CD4-positive, alpha-beta T cell treated with Interferon gamma for 1 hour (primary cell): ENCODE results near the gene CFAP20DC.
"Not testable (repeated sequence)": the region's sequence is repeated elsewhere in the genome, so short reads cannot be mapped to it uniquely, and the experiment has no call there.

Experiments used
- DNase-seq: peaks from one replicate; pipeline ENCODE4 v3.0.0-alpha.2; 2020

The CFAP20DC gene

DNA sequence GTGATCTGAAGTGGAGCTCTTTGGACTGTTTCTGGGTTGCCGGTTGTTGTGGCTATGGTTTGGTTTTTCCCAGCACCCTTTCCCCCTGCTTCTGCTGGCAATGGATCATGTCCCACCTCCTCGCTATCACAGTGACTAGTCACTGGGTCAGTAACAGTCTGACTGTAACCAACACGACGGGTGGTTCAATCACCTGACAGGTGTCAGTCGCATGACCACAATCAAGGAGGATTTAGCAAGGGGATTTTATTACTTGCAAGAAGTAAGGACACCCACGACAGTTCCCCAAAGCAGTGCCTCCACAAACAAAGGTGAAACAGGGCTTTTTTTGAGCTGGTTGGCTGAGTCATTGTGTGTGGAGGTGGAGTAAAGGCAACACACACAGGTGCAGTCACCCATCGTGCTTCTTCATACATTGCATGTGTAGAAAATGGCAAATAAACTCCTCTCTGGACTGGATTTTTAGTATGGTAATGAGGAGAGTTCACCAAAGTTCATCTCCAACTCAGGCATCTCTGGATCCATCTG, 324.4 kb downstream of the CFAP20DC start:
- DNase-seq = no peak

DNA sequence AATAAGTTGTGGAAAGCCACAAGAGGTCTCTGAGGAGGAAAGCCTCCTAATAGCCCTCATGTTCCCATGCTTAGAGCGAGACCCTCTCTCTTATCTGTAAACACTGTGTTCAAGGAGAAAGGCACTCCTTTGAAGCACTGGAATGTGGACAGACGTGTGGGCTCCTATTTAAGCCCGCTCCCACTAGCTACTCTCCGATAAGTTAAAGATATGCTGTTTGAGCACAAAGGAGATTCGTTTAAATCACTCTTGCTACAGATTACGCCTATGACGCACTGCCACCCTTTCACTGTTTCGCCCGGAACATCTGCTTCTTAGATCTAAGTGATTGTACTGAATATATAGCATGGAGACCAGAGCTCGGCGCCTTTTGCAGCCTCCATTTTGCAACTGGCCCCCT, 325.5 kb downstream of the CFAP20DC start:
- DNase-seq = no peak

DNA sequence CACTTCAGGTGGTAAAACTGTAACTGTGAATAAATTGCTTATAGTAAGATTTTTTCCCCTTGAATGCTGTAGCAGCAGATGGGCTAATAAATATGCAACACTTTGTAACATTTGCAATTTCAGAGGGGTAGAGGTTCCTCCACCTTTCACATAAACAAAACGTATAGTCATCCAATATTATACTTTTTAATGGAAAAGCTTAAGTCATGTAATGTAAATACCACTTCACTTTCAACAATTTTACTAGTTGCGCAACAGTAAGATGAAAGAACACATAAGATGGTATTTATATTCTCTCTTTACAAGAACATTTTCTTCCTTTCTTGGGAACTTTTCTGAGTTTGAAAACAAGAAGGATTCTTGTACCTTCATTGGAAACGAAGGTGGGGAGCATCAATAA, 326.7 kb downstream of the CFAP20DC start:
- DNase-seq = no peak

DNA sequence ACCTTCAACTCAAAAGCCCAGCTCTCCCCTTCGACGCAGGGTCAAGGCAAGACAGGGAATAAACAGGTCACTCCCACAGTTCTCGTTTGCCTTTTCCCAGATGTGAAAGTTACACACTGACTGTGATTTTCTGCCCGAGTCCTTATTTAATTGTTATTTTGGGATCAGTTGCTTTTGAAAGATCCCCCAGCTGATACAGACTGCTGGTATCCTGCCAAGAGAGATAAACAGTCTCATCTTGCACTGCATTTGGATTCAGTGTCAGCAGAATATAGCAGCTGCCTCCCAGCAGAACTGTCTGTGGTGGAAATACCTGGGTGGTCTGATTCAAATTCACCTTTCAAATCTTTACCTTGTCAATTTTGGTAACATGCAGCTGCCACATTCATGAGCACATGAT, 327.3 kb downstream of the CFAP20DC start:
- no peak for DNase-seq

DNA sequence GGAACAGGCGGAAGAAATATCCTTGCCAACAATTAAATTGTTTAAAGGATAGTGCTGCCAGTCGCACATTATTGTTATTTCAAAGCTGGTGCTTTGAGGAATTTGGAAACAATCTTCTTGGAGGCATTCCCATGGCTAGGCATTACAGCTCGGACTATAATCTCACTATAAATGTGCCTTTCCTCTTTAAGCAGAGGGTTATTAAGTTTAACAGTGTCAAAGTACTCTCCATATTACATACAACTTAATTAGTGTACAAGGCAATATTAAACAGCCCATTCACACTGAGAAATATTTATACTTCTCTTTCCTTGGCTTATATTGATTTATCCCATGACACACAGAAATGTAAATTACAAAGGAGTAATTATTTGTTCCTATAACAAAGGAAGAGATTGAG, 329.3 kb downstream of the CFAP20DC start:
- no peak for DNase-seq

DNA sequence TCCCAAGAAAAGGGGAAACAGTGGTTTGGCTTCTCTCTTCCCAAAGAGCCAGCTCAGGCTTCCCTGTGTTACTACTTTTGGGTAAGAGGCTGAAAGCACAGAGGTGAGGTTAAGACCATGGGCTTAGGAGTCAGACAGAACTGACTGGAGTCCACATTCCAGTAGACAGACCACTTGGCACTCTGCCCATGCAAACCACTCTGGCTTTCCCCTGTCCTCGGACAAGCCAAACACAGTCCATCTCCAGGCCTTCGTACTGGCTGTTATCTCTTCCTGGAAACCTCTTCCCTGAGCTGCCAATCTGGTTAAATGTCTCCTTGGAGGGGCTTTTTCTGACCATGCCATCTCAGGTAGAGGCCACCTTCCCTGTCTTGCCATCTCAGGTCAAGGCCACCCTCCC, 330.1 kb downstream of the CFAP20DC start:
- DNase-seq = no peak

DNA sequence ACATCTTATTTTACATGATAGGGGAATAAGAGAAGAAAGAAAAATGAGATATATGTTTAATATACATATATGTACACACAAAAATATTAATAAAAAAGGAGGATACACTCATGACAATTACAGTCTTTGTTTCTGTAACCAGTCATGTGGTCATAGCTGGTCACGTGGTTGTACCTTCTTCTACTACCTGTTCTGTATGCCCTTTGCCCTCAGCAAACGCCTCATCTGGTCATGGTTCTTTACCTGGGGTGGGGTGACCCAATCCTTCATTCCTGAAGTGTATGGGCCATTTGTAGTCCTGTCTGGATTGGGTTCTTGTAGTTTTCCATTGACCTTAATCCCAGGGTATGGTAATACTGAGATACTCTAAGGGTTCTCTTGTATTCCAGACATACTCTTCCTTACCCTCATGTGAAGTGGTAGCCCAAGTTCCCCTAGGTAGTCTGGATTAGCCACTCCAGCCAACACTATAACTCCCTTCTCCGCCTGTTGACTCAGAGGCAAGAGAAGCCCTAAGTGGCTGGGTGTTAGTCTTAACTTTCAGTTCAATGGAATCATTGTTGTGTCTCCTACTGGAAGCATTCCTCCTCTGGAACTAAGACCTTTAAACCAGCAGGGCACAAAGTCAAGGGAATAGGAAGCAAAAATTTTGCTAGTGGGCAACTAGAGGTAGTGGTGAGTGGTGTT, 336.0 kb downstream of the CFAP20DC start:
- DNase-seq = no peak

DNA sequence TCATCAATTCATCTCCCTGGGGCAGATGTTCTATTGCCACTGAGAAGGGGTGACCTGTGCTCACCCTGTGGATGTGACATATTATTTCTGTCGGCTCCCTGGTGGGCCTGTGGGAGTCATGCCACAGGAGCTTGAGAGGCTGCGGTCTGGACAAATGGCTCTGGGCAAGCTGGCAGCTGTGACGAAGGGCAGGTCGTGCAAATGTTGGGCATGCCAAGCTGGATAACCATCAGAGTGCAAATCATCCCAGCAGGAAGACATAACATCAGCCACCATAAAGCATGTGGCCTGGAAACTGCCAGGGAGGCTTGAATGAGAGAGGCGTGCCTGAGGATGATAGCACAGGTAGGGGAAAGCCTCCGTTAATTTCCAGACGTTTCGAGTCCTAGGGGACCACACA, 338.0 kb downstream of the CFAP20DC start:
- no peak for DNase-seq

DNA sequence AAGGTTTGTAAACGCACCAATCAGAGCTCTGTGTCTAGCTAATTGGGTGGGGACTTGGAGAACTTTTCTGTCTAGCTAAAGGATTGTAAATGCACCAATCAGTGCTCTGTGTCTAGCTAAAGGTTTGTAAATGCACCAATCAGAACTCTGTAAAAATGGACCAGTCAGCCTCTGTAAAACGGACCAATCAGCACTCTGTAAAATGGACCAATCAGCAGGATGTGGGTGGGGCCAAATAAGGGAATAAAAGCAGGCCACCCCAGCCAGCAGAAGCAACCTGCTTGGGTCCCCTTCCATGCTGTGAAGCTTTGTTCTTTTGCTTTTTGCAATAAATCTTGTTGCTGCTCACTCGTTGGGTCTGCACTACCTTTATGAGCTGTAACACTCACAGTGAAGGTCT, 340.8 kb downstream of the CFAP20DC start:
- DNase-seq = not testable (repeated sequence)

DNA sequence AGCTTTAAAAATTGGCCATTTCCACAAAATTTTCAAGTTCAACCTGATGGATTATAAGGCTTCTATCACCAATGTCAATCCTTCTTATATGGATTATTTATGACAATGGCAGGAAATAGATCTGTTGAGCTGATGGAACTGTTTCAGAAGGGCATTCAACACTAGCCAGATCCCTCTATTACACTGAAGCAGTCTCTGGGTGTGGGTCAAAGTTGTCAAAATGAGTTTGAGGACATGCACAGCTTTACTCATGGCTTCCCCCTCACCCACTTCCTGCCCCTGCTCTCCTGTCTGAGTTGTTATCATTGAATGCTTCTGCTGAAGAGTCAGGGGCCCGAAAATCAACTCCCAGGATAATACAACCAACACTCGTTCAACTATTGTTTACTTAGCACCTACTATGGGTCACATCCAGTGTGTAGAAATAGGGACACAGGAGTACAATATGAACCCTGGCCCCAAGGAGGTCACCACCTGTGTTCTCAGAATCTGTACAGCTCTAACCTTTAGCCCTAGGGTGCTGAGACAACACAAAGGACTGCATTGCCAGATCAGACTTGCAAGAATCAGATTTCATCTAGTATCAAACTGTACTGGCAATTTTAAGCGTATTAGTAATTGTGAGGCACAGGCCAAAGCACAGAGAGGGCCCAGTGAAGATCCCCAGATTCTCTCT, 341.6 kb downstream of the CFAP20DC start:
- no peak for DNase-seq

DNA sequence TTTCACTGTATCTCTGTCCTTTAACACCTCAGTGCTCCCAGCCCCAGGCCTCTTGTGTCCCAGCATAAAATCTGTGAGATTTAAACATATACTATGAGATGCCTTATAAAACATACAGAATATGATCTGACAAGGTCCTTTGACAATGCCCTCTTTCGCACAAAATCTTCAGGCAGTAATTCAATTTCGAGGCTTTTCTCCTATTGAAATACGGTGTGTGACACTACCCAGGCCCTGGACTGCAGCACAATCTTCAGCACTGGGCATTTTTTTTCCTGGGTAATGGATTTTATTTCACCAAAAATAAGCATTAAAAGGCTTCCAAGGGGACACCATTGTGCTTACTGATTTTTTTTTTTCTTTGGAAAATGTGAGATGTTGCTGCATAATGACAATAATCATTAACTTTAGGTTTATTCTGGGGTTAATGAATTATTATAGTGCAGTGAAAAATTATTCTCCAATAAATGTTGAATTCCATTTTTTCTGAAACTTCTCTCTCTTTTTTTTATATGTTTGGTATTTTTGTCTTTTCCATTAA, 342.4 kb downstream of the CFAP20DC start:
- DNase-seq = no peak

DNA sequence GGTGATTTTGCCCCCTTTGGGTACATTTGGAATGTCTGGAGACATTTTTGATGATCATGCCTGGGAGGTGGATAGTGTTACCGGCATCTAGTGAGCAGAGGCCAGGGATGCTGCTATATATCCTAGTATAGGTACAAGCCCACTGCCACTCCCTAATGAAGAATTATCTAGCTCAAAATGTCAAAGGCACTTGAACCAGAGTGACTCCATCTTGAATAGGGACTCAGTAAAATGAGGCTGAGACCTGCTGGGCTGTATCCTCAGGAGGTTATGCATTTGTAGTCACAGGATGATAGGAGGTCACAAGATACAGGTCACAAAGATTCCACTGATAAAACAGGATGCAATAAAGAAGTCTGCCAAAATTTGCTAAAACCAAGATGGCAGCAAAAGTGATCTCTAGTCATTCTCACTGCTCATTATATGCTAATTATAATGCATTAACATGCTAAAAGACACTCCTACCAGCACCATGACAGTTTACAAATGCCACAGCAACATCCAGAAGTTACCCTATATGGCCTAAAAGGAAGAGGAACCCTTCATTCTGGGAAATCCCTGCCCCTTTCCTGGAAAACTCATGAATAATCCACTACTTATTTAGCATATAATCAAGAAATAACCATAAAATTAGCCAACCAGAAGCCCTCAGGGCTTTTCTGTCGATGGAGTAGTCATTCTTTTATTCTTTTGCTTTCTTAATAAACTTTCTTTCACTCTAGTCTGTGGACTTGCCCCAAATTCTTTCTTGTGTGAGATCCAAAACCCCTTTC, 343.2 kb downstream of the CFAP20DC start:
- DNase-seq = no peak

DNA sequence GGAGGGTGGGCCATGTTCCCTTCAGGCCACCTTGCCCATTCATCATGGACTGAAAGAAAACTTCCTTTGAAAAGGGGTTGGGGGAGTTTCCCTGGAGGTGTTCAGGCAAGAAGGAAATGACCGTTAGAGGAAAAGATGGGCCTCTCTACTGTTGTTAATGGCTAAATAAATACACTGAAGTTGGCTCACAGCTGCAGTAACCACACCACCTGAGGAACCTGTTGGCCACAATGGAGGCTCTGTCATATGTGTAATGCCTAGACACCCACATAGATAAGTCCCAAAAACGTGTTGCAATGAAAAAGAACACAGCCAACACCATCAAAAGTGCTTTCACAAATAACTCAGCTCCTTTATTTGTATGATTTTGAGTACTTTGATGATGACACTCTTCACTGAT, 345.1 kb downstream of the CFAP20DC start:
- DNase-seq = no peak

DNA sequence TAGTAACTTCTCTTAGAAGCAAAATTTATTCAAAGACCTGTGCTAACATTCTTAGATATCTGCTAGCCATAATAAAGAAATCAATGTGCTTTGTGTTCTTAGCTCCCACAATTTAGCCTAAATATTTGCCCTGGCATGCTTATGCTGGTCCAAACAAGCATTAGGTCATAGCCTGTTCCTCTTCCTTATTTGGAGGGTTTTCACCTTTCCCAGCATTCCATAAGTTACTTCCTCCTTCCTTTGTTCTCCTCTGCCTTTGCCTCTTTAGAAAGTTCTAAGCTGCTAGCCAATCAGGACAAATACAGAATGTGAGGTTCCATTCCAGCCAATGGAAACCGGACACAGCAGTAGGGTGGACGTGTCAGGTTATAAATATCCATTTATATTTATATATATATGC, 345.5 kb downstream of the CFAP20DC start:
- not testable (repeated sequence) for DNase-seq

DNA sequence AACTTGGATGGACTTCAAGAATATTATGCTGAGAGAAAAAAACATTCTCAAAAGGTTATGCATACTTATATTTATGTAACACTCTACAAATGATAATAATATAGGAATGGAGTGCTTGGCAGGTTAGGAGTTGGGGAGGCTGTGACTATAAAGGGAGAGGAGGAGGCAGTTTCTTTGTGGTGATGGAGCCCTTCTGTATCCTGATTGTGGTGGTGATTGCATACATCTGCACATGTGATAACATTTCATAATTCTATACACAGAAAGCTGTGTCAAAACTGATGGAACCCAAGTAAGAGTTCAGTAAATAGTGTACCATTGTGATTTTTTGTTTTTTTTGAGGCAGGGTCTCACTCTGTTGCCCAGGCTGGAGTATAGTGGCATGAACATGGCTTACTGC, 351.6 kb downstream of the CFAP20DC start:
- DNase-seq = no peak

DNA sequence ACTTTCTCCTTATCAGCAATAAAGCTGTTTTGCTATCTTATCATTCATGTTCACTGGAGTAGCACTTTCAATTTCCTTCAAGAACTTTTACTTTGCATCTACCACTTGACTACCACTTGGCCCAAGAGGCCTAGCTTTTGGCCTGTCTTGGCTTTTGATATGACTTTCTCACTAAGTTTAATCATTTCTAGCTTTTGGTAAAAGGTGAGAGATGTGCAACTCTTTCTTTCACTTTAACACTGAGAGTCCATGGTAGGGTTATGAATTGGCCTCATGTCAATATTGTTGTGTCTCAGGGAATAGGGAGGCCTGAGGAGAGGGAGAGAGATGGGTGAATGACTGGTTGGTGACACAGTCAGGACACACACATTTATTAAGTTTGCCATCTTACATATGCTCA, 352.3 kb downstream of the CFAP20DC start:
- DNase-seq = no peak

DNA sequence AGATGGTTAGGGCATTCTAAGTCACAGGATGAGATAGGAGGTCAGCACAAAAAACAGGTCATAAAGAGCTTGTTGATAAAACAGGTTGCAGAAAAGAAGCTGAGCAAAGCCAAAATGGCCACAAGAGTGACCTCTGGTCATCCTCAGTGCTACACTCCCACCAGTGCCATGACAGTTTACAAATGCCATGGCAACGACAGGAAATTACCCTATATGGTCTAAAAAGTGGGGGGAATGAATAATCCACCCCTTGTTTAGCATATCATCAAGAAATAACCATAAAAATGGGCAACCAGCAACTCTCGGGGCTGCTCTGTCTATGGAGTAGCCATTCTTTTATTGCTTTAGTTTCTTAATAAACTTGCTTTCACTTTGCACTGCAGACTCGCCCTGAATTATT, 353.0 kb downstream of the CFAP20DC start:
- DNase-seq = not testable (repeated sequence)

DNA sequence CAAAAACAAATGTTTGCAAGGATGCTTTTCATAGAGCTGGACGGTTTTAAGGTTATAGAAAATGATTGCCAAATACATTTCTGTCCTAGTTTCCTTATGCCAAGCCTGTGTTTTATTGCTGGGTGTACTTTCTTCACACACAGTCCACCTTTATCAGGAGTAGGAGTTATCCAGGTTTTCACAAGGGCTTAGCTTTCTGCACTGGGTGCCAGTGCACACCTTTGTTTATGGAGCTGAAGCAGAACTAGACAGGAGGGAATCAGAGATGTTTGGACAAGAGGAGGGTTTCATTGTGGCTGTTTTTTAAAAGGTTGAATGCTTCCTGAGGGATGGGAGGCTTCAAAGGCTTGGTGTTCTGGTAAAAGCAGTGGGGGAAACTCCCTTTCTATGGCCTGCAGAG, 353.7 kb downstream of the CFAP20DC start:
- DNase-seq = no peak

DNA sequence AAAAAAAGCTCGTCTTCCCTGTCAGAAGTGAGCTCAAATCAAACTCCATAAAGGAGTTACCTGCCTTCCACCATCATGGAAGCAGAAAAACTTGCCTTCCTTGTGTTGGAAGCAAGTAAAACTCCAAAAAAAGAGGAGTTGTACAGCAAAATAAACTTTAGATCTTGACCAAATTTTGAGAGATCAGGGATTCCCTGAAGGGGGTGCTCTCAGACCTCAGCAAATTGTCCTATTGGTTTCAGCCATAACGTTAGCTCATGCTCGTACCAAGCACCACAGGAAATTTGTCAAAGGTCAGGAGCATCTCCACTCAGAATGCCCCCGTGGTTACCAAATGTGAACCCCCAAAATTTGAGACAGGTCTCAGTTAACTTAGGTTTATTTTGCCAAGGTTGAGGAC, 354.5 kb downstream of the CFAP20DC start:
- not testable (repeated sequence) for DNase-seq

DNA sequence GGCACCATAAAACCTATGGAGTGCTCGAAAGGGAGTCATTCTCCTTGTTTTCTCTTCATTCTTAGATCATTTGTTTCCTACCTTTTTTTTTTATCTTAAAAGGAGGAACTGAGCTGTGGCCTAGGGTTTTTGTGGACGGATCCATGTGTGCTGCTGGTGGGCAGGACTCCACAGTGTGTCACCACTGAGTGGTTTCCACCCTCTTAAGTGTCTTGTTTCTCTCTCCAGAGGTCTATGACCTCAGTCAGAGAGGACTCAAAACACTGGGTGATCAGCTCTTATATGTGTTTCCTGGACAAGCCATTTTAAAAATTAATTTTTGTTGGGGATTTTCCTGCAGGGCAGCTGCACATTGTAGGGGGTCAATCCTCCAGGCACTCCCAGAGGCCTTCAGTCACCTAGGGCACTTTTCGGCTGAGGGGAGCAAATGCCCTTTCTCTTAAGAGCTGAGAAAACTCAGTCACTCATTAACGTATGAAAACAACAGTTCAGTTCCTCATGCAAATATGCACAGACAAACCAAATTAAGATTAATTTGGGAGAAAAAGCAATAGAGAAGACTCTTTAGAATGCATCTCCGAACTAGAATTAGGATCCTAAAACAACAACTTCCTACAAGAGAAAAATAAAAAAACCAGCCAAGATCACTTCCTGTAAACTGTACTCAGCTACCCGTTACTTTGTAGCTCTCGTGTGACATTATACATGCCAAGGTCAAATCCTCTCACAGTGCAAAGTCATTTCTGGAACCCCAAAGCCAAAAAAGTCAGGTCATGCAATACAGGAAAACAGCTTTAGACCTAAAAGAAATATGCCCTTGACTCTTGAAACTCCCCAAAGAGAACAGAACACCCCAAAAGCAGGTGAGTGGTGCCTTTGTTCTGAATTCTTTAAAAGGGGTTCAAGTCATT, 355.6 kb downstream of the CFAP20DC start:
- no peak for DNase-seq

DNA sequence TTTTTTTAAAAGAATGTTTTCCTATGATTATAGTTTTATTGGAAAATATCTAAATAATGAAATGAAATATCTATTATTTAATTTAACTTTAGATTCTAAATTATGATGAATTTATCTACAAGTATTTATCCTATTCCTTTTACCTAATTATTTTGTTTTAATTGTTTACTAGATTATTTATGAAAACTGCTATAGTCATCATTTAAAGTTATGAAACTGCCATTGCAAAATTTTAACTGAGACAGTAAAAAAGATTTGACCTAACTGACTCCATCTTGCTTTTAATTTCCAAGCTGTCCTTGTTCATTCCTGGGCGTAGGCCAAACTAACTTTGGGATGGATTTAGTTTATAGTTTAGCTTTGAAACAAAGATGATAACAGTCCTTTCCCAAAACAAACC, 357.3 kb downstream of the CFAP20DC start:
- no peak for DNase-seq
